GM21381 (cell line): Measurements from ENCODE around the gene CA12.

Experiments used
- ATAC-seq: cut with Tn5 transposase; IDR thresholded peaks from one replicate; pipeline ENCODE4 v1.9.1; 2021; ENCODE audit warnings: mild to moderate bottlenecking, moderate library complexity; ENCODE audit not compliant: unreplicated experiment

The CA12 gene

GRCh38 chr15:63313825-63314224, 67.8 kb downstream of the CA12 start:
- no peak for ATAC-seq

GRCh38 chr15:63312286-63312685, 69.4 kb downstream of the CA12 start:
- no peak for ATAC-seq

GRCh38 chr15:63310646-63311045, 71.0 kb downstream of the CA12 start:
- ATAC-seq, result no peak

- ATAC-seq, result no peak
These were observed 72.7 kb downstream of the CA12 start for GRCh38 chr15:63308947-63309346.

- ATAC-seq, result no peak
These were observed 73.2 kb downstream of the CA12 start for GRCh38 chr15:63308491-63308890.

- no peak for ATAC-seq
These were observed 75.1 kb downstream of the CA12 start for GRCh38 chr15:63306492-63307073.

GRCh38 chr15:63305260-63305659, 76.4 kb downstream of the CA12 start:
- ATAC-seq, result no peak

GRCh38 chr15:63301088-63301487, 80.6 kb downstream of the CA12 start:
- no peak for ATAC-seq

- no peak for ATAC-seq
These were observed 81.6 kb downstream of the CA12 start for GRCh38 chr15:63299943-63300575.

GRCh38 chr15:63296195-63296594, 85.5 kb downstream of the CA12 start:
- no peak for ATAC-seq

- no peak for ATAC-seq
These were observed 86.3 kb downstream of the CA12 start for GRCh38 chr15:63295341-63295740.

GRCh38 chr15:63294359-63294758, 87.3 kb downstream of the CA12 start:
- no peak for ATAC-seq

- ATAC-seq, result no peak
These were observed 88.9 kb downstream of the CA12 start for GRCh38 chr15:63292771-63293170.

GRCh38 chr15:63292241-63292640, 89.4 kb downstream of the CA12 start:
- no peak for ATAC-seq

GRCh38 chr15:63291507-63291906, 90.1 kb downstream of the CA12 start:
- no peak for ATAC-seq

- ATAC-seq, result no peak
These were observed 92.8 kb downstream of the CA12 start for GRCh38 chr15:63288778-63289378.

- ATAC-seq, result no peak
These were observed 93.3 kb downstream of the CA12 start for GRCh38 chr15:63288342-63288741.

GRCh38 chr15:63287109-63287508, 94.5 kb downstream of the CA12 start:
- ATAC-seq, result no peak

GRCh38 chr15:63284335-63284734, 97.3 kb downstream of the CA12 start:
- ATAC-seq, result no peak

GRCh38 chr15:63283126-63283525, 98.5 kb downstream of the CA12 start:
- no peak for ATAC-seq

GRCh38 chr15:63277893-63278456, 103.7 kb downstream of the CA12 start:
- ATAC-seq, result no peak
